ENCODE data around the gene LRRC4C. TPM values are rescaled to one million over a fixed set of nuclear protein-coding genes. Genes with fewer than 3 reads are reported as not detected.
A peak's percentile ranks its signal among the peaks of the same experiment; 100 is the strongest.

Gene LRRC4C
- total and polyA plus RNA-seq, 4 donors = 0.33 to 5.3 (median 0.43) TPM

DNA sequence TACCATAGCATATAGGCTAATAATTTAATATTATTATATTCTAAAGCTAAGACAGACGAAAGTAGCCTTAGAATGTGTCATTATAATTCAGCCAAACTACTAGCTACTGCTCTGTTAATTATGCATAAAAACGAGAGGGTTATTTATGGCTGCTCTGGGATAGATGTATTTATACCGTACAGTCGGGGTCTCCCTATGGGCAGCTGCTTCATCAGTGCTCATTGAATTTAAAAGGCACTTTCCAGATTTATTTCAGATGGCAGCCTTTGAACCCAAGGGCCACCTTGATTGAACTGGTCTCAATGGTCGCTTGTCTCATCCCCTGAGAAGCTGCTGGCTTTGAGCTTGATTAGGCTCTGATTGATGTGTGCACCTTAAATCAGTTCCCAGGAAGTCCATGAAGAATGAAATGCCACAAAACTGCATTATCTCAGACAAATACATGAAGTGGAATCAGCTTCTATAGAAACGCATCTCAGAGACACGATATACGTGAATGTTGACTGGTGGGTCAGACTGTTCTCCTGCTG, 377.6 kb downstream of the LRRC4C start:
- TF ChIP-seq, protein P1, sequence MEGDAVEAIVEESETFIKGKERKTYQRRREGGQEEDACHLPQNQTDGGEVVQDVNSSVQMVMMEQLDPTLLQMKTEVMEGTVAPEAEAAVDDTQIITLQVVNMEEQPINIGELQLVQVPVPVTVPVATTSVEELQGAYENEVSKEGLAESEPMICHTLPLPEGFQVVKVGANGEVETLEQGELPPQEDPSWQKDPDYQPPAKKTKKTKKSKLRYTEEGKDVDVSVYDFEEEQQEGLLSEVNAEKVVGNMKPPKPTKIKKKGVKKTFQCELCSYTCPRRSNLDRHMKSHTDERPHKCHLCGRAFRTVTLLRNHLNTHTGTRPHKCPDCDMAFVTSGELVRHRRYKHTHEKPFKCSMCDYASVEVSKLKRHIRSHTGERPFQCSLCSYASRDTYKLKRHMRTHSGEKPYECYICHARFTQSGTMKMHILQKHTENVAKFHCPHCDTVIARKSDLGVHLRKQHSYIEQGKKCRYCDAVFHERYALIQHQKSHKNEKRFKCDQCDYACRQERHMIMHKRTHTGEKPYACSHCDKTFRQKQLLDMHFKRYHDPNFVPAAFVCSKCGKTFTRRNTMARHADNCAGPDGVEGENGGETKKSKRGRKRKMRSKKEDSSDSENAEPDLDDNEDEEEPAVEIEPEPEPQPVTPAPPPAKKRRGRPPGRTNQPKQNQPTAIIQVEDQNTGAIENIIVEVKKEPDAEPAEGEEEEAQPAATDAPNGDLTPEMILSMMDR (IDR thresholded peaks at IDR 0.05; ENCODE audit: control extremely low read depth, extremely low read depth) = no peak
- no peak for ATAC-seq (ENCODE audit: insufficient read depth, low FRiP score)
- no peaks in the 10 kb centered on the region for H3K4me1 ChIP-seq (ENCODE audit: control insufficient read depth in 5 of 5, insufficient read depth in 5 of 5, low read length in 5 of 5)
- no peaks in the 10 kb centered on the region for H3K9me3 ChIP-seq (ENCODE audit: control insufficient read depth in 4 of 4, insufficient read depth in 3 of 4, low read length in 3 of 4)
- no peak overlapping the region for H3K4me3 ChIP-seq
- WGBS, 2 donors = 87 to 89% methylated on average over 8 of the region's 8 CpGs
- no peak overlapping the region for H3K27ac ChIP-seq (ENCODE audit: low read depth in 1 of 2, low read length in 1 of 2)
- H3K9ac ChIP-seq (ENCODE audit: insufficient read depth in 1 of 2, low read length in 2 of 2) = no peak overlapping the region
- H3K27me3 ChIP-seq (ENCODE audit: control insufficient read depth in 3 of 3, insufficient read depth in 3 of 3, low read length in 2 of 3) = no peaks in the 10 kb centered on the region
- H3K36me3 ChIP-seq (ENCODE audit: control insufficient read depth in 4 of 4, insufficient read depth in 4 of 4, low read length in 4 of 4) = no peaks in the 10 kb centered on the region
- DNase-seq = no peak

DNA sequence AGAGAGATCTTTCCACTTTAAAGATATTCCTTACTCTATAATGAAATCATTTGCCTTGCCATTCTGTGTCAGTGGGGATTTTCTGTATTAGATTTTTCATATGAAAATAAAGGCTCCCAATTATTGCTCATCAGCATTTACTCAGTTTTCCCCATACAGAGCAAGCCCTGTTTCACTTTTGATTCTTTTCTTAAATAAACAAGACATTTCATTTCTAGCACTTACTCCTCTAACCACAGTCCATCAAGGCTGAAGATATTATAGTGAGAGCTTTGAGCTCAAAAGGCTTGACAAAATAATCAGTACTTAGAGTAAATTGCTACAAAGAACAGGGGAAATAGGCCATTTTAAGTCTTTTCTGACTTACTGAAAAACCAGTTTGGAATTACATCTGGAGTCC, 385.1 kb downstream of the LRRC4C start:
- no peak overlapping the region for H3K4me3 ChIP-seq
- DNase-seq (peak in 1 of 3 donors; percentile 3), ATAC-seq (ENCODE audit: insufficient read depth, low FRiP score) (no peak)
- peaks cover 0 to 3% (median 0%) of the 10 kb centered on the region in 4 donors for H3K9me3 ChIP-seq (ENCODE audit: control insufficient read depth in 4 of 4, insufficient read depth in 3 of 4, low read length in 3 of 4)
- H3K27me3 ChIP-seq (ENCODE audit: control insufficient read depth in 3 of 3, insufficient read depth in 3 of 3, low read length in 2 of 3) = no peaks in the 10 kb centered on the region
- no peak overlapping the region for H3K27ac ChIP-seq (ENCODE audit: low read depth in 1 of 2, low read length in 1 of 2)
- H3K9ac ChIP-seq (ENCODE audit: insufficient read depth in 1 of 2, low read length in 2 of 2) = no peak overlapping the region
- no peaks in the 10 kb centered on the region for H3K4me1 ChIP-seq (ENCODE audit: control insufficient read depth in 5 of 5, insufficient read depth in 5 of 5, low read length in 5 of 5)
- no peaks in the 10 kb centered on the region for H3K36me3 ChIP-seq (ENCODE audit: control insufficient read depth in 4 of 4, insufficient read depth in 4 of 4, low read length in 4 of 4)
- TF ChIP-seq, protein P1 (IDR thresholded peaks at IDR 0.05; ENCODE audit: control extremely low read depth, extremely low read depth) = no peak

DNA sequence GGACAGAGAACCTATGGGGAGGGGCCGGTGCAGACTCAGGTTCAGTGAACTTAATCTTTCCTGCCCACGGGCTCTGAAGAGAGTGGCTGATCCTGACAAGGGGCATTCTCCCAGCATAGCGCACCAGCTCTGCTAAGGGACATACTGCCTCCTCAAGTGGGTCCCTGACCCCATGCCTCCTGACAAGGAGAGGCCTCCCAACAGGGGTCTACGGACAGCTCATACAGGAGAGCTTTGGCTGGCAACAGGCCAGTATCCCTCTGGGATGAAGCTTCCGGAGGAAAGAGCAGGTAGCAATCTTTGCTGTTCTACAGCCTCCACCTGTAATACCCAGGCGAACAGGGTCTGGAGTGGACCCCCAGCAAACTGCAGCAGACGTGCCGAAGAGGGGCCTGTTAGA, 394.0 kb downstream of the LRRC4C start:
- Histone ChIP-seq H3K4me3 (no peak overlapping the region), H3K4me1 (ENCODE audit: control insufficient read depth in 5 of 5, insufficient read depth in 5 of 5, low read length in 5 of 5) (no peaks in the 10 kb centered on the region), H3K9me3 (ENCODE audit: control insufficient read depth in 4 of 4, insufficient read depth in 3 of 4, low read length in 3 of 4) (peaks cover 0 to 2% (median under 1%) of the 10 kb centered on the region in 4 donors), H3K27me3 (ENCODE audit: control insufficient read depth in 3 of 3, insufficient read depth in 3 of 3, low read length in 2 of 3) (no peaks in the 10 kb centered on the region), H3K36me3 (ENCODE audit: control insufficient read depth in 4 of 4, insufficient read depth in 4 of 4, low read length in 4 of 4) (no peaks in the 10 kb centered on the region), H3K27ac (ENCODE audit: low read depth in 1 of 2, low read length in 1 of 2) (no peak overlapping the region), H3K9ac (ENCODE audit: insufficient read depth in 1 of 2, low read length in 2 of 2) (no peak overlapping the region)
- TF ChIP-seq, protein P1 (IDR thresholded peaks at IDR 0.05; ENCODE audit: control extremely low read depth, extremely low read depth) = no peak
- ATAC-seq (ENCODE audit: insufficient read depth, low FRiP score) (no peak), DNase-seq (no peak)
- 79 to 80% methylated on average over 8 of the region's 8 CpGs for WGBS, 2 donors

DNA sequence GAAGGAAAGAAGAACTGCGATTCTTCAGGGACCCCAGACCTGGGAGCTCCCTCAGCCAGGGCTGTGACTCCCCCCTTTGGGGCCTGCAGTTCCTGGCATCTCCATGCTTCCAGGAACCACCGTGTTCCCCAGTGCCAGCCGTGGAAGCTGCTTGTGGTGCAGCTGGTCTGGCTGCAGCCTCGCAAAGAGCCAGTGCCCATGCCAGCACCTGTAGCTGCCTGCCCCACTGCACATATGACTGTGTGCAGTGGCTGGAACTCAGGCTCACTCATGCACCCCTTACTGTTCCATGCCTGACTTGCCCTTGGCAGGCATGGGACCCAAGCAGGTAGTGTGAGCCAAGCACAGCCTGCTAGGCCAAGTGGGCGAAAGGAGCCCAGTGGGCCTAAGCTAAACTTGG, 401.3 kb downstream of the LRRC4C start:
- TF ChIP-seq, protein P1 (IDR thresholded peaks at IDR 0.05; ENCODE audit: control extremely low read depth, extremely low read depth) = no peak
- H3K9ac ChIP-seq (ENCODE audit: insufficient read depth in 1 of 2, low read length in 2 of 2) = no peak overlapping the region
- peaks cover 0 to 3% (median 0%) of the 10 kb centered on the region in 4 donors for H3K9me3 ChIP-seq (ENCODE audit: control insufficient read depth in 4 of 4, insufficient read depth in 3 of 4, low read length in 3 of 4)
- DNase-seq (no peak), ATAC-seq (ENCODE audit: insufficient read depth, low FRiP score) (no peak)
- H3K27me3 ChIP-seq (ENCODE audit: control insufficient read depth in 3 of 3, insufficient read depth in 3 of 3, low read length in 2 of 3) = no peaks in the 10 kb centered on the region
- no peaks in the 10 kb centered on the region for H3K4me1 ChIP-seq (ENCODE audit: control insufficient read depth in 5 of 5, insufficient read depth in 5 of 5, low read length in 5 of 5)
- H3K4me3 ChIP-seq = no peak overlapping the region
- no peaks in the 10 kb centered on the region for H3K36me3 ChIP-seq (ENCODE audit: control insufficient read depth in 4 of 4, insufficient read depth in 4 of 4, low read length in 4 of 4)
- no peak overlapping the region for H3K27ac ChIP-seq (ENCODE audit: low read depth in 1 of 2, low read length in 1 of 2)
- WGBS, 2 donors = 87 to 92% methylated on average over 5 of the region's 5 CpGs

All from lung (tissue), 12 donors.